ENCODE measurements around the gene KRTAP10-3.

The KRTAP10-3 gene

GRCh38 chr21:44527156-44527982 is 31.2 kb downstream of the KRTAP10-3 start:
- no peak for DNase-seq

GRCh38 chr21:44526096-44526997 is 32.2 kb downstream of the KRTAP10-3 start:
- DNase-seq, result no peak

GRCh38 chr21:44525391-44526095 is 33.1 kb downstream of the KRTAP10-3 start:
- DNase-seq, result no peak

- DNase-seq, result no peak
Measured at GRCh38 chr21:44524414-44525371, 33.9 kb downstream of the KRTAP10-3 start.

GRCh38 chr21:44523567-44524413 is 34.8 kb downstream of the KRTAP10-3 start:
- no peak for DNase-seq

GRCh38 chr21:44522753-44523204 is 35.8 kb downstream of the KRTAP10-3 start:
- DNase-seq, result no peak

- no peak for DNase-seq
Measured at GRCh38 chr21:44521928-44522752, 36.5 kb downstream of the KRTAP10-3 start.

GRCh38 chr21:44521301-44521927 is 37.2 kb downstream of the KRTAP10-3 start:
- DNase-seq, result no peak

- DNase-seq, result no peak
Measured at GRCh38 chr21:44520326-44521300, 38.0 kb downstream of the KRTAP10-3 start.

GRCh38 chr21:44519346-44520325 is 39.0 kb downstream of the KRTAP10-3 start:
- DNase-seq, result no peak

- DNase-seq, result no peak
Measured at GRCh38 chr21:44518686-44519085, 39.9 kb downstream of the KRTAP10-3 start.

GRCh38 chr21:44517175-44517899 is 41.3 kb downstream of the KRTAP10-3 start:
- DNase-seq, result no peak

GRCh38 chr21:44516828-44517174 is 41.8 kb downstream of the KRTAP10-3 start:
- no peak for DNase-seq

- DNase-seq, result no peak
Measured at GRCh38 chr21:44516342-44516741, 42.3 kb downstream of the KRTAP10-3 start.

- no peak for DNase-seq
Measured at GRCh38 chr21:44515359-44516165, 43.0 kb downstream of the KRTAP10-3 start.

Data from NCI-H446 (cell line).